Measurements from ENCODE around the gene STX3. TPM values are rescaled to one million over a fixed set of nuclear protein-coding genes. Genes with fewer than 3 reads are reported as not detected.

The STX3 gene
- total and polyA plus RNA-seq, 2 of the 4 experiments (the other 2 are of a cell fraction): 5.0 to 5.4 TPM

GRCh38 chr11:59728154-59728553 is 27.0 kb upstream of the STX3 start:
- Histone ChIP-seq H3K4me1 (ENCODE audit: control insufficient read depth, insufficient read depth, low read length) (no peaks in the 10 kb centered on the region), H3K27ac (ENCODE audit: insufficient read depth, low read length) (no peak overlapping the region), H4K91ac (ENCODE audit: insufficient read depth, low read depth, low read length) (no peak overlapping the region), H4K8ac (ENCODE audit: low read depth in 2 of 2, low read length in 2 of 2) (no peak overlapping the region), H3K4me2 (ENCODE audit: low read depth, low read length) (no peak overlapping the region), H3K14ac (replicated peaks; ENCODE audit: low read depth, low read length) (no peak overlapping the region), H3K4me3 (ENCODE audit: insufficient read depth, low read depth, low read length) (no peak overlapping the region), H2AFZ (replicated peaks; ENCODE audit: low read length, poor library complexity) (no peak overlapping the region), H3K27me3 (ENCODE audit: control insufficient read depth, insufficient read depth, low read length) (no peaks in the 10 kb centered on the region), H3K9me3 (ENCODE audit: control insufficient read depth, insufficient read depth, low read length) (no peaks in the 10 kb centered on the region), H4K20me1 (ENCODE audit: insufficient read depth, low read length) (no peaks in the 10 kb centered on the region), H3K79me1 (ENCODE audit: low read depth in 1 of 2, low read length in 2 of 2) (no peaks in the 10 kb centered on the region), H3K56ac (ENCODE audit: extremely low read depth, insufficient read depth, low read length) (no peak overlapping the region), H2BK120ac (ENCODE audit: low read depth, low read length) (no peak overlapping the region), H3K18ac (ENCODE audit: low read depth, low read length) (no peak overlapping the region), H2AK5ac (ENCODE audit: low read depth, low read length) (no peak overlapping the region), H2BK15ac (ENCODE audit: low read depth, low read length) (no peak overlapping the region), H2BK5ac (ENCODE audit: low read depth, low read length, poor library complexity, severe bottlenecking) (no peak overlapping the region), H2BK20ac (ENCODE audit: low read depth, low read length) (no peak overlapping the region), H3K36me3 (ENCODE audit: control insufficient read depth, insufficient read depth, low read length) (no peaks in the 10 kb centered on the region), H2AK9ac (replicated peaks; ENCODE audit: low read depth, low read length, poor library complexity) (no peak overlapping the region), H3K9me1 (ENCODE audit: insufficient read depth, low read length) (no peaks in the 10 kb centered on the region), H3K4ac (ENCODE audit: low read depth, low read length) (no peak overlapping the region), H4K5ac (ENCODE audit: low read depth, low read length) (no peak overlapping the region), H3K9ac (ENCODE audit: low read depth, low read length) (no peak overlapping the region), H3K23ac (ENCODE audit: low read depth, low read length) (no peak overlapping the region)
- CTCF ChIA-PET: no interaction called here
- WGBS, 2 experiments (ENCODE audit: extremely low coverage in 2 of 2, insufficient read length in 1 of 2): no CpG with 5 or more reads among the region's 3 CpGs
- no peak for ATAC-seq (ENCODE audit: low read depth)
- TF ChIP-seq SMC3 (IDR thresholded peaks at IDR 0.05; ENCODE audit: low read depth, low read length) (no peak), FOS (IDR thresholded peaks at IDR 0.05; ENCODE audit: low read depth, low read length) (no peak), CEBPB (IDR thresholded peaks at IDR 0.05; ENCODE audit: low read depth, low read length) (no peak), CHD1 (IDR thresholded peaks at IDR 0.05; ENCODE audit: low read depth, low read length) (no peak), BHLHE40 (IDR thresholded peaks at IDR 0.05; ENCODE audit: low read depth, low read length) (no peak), NFE2L2 (IDR thresholded peaks at IDR 0.05; ENCODE audit: low read depth, low read length) (no peak), MAZ (IDR thresholded peaks at IDR 0.05; ENCODE audit: borderline replicate concordance, low read depth, low read length) (no peak)
- TF ChIP-seq, protein P1, sequence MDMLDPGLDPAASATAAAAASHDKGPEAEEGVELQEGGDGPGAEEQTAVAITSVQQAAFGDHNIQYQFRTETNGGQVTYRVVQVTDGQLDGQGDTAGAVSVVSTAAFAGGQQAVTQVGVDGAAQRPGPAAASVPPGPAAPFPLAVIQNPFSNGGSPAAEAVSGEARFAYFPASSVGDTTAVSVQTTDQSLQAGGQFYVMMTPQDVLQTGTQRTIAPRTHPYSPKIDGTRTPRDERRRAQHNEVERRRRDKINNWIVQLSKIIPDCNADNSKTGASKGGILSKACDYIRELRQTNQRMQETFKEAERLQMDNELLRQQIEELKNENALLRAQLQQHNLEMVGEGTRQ (IDR thresholded peaks at IDR 0.05; ENCODE audit: low read depth, low read length): no peak
- TF ChIP-seq, protein P2, sequence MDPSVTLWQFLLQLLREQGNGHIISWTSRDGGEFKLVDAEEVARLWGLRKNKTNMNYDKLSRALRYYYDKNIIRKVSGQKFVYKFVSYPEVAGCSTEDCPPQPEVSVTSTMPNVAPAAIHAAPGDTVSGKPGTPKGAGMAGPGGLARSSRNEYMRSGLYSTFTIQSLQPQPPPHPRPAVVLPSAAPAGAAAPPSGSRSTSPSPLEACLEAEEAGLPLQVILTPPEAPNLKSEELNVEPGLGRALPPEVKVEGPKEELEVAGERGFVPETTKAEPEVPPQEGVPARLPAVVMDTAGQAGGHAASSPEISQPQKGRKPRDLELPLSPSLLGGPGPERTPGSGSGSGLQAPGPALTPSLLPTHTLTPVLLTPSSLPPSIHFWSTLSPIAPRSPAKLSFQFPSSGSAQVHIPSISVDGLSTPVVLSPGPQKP (IDR thresholded peaks at IDR 0.05; ENCODE audit: borderline replicate concordance, low read depth, low read length): no peak
- TF ChIP-seq, protein P3, sequence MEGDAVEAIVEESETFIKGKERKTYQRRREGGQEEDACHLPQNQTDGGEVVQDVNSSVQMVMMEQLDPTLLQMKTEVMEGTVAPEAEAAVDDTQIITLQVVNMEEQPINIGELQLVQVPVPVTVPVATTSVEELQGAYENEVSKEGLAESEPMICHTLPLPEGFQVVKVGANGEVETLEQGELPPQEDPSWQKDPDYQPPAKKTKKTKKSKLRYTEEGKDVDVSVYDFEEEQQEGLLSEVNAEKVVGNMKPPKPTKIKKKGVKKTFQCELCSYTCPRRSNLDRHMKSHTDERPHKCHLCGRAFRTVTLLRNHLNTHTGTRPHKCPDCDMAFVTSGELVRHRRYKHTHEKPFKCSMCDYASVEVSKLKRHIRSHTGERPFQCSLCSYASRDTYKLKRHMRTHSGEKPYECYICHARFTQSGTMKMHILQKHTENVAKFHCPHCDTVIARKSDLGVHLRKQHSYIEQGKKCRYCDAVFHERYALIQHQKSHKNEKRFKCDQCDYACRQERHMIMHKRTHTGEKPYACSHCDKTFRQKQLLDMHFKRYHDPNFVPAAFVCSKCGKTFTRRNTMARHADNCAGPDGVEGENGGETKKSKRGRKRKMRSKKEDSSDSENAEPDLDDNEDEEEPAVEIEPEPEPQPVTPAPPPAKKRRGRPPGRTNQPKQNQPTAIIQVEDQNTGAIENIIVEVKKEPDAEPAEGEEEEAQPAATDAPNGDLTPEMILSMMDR (conservative IDR thresholded peaks at IDR 0.05; ENCODE audit: low read depth, low read length): no peak
- BruUV-seq (replicated peaks): no TSS peak
- POLR2A ChIA-PET (ENCODE audit: unreplicated experiment): no interaction called here
- in situ Hi-C loops (cut with MboI; ENCODE audit: low sequenced_read_pairs): no loop called here
- dilution Hi-C loops (cut with HindIII; ENCODE audit: low sequenced_read_pairs, unreplicated experiment): no loop called here
- intact Hi-C loops (cut with micrococcal nuclease): no loop called here
- DNase-seq: no peak
